OCI-LY3 (cell line): ENCODE results near the gene XRCC4.

Experiments used
- EZH2phosphoT487 ChIP-seq: fragments of 200-600 bp; shearing (Covaris generic); IDR thresholded peaks from 2 replicates; pipeline ENCODE4 v1.6.1; 2018; ENCODE audit warnings: antibody characterized with exemption, mixed run types, low read depth
- TF ChIP-seq, protein P1 (sequence below): fragments of 200-600, 300-600 bp; sonication (generic); IDR thresholded peaks from 2 replicates; pipeline ENCODE4 v1.5.1; 2014; ENCODE audit warnings: antibody characterized with exemption, low read length, low read depth

DNA sequence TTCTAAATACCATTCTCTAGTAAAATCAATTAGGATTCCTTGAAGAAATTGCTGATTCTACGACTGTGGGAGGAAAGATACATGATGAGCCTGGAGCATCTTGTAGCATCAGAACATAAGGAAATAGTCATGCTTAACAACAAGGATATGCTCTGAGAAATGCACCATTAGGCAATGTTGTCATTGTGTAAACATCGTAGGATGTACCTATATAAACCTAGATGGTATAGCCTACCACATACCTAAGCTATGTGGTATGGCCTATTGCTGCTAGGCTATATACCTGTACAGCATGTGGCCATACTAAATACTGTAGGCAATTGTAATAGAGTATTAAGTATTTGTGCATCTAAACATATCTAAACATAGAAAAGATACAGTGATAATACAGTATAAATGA is 316.8 kb downstream of the XRCC4 start:
- TF ChIP-seq, protein P1, sequence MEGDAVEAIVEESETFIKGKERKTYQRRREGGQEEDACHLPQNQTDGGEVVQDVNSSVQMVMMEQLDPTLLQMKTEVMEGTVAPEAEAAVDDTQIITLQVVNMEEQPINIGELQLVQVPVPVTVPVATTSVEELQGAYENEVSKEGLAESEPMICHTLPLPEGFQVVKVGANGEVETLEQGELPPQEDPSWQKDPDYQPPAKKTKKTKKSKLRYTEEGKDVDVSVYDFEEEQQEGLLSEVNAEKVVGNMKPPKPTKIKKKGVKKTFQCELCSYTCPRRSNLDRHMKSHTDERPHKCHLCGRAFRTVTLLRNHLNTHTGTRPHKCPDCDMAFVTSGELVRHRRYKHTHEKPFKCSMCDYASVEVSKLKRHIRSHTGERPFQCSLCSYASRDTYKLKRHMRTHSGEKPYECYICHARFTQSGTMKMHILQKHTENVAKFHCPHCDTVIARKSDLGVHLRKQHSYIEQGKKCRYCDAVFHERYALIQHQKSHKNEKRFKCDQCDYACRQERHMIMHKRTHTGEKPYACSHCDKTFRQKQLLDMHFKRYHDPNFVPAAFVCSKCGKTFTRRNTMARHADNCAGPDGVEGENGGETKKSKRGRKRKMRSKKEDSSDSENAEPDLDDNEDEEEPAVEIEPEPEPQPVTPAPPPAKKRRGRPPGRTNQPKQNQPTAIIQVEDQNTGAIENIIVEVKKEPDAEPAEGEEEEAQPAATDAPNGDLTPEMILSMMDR, result no peak
- TF ChIP-seq EZH2phosphoT487, result no peak
